ENCODE results near the gene TRIM63.
A peak's percentile ranks its signal among the peaks of the same experiment; 100 is the strongest.
"Not testable (repeated sequence)": the region's sequence is repeated elsewhere in the genome, so short reads cannot be mapped to it uniquely, and the experiment has no call there.

TRIM63 gene

DNA sequence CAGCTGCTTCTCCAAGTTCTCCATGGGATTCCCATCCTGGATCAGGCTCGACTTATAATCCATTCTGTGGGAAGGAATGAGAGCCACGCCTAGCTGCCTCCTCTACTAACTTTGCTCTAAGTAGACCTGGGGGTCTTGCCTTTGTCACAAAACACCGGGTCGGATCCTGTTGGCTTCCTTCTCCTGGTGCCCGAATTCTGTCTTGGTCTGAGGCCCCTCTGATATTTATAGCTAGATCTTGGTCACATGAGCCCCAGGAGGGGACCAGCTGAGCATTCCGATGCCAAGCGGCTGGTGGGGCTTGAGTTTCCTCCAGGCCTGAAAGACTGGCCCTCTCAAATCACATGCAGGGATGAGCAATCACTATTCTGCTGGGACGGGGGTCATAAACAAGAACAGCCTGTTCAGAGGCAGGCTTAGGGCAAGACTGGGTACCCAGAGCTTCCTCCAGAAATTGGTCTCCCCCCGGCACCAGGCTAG, at the start of gene TRIM63:
TSS of gene TRIM63 (minus strand) at position 199 of the 480 bp plus-strand sequence. CDS start at position 63, 136 bp downstream.
- no peak for DNase-seq (ENCODE audit: low read depth)
- no peak for TF ChIP-seq CTCF (conservative IDR thresholded peaks at IDR 0.05; ENCODE audit: low read length)
- H3K4me3 ChIP-seq (ENCODE audit: low read length), result no peak within 1 kb of the TSS

DNA sequence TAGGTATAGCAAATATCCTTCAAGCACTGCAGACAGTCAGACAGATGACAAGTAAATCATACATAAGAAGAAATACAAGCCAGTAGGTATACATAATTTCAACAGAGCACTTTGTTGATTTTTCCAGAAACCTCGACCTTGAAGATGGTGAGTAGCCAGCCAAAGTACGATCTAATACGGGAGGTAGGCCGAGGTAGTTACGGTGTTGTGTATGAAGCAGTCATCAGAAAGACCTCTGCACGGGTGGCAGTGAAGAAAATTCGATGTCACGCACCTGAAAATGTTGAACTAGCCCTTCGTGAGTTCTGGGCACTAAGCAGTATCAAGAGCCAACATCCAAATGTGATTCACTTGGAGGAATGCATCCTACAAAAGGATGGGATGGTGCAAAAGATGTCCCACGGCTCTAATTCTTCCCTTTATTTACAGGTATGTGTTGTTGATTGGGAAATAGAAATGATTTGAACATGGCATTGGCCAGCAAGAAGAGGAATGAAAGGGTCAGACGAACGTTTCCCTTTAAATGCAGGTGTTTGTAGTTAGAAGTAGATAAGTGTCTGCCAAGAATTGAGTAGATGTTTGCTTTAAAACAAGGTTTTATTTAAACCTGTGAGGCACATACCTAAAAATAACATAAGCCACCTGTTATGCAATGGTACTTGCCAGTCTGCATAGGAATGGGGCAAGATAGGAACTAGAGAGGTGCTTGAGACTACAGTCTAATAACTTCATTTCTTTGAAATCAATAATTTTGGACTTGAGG, 46.9 kb upstream of the TRIM63 start:
- no peak overlapping the region for H3K4me3 ChIP-seq (ENCODE audit: low read length)
- TF ChIP-seq CTCF (conservative IDR thresholded peaks at IDR 0.05; ENCODE audit: low read length), result no peak
- DNase-seq (ENCODE audit: low read depth), result no peak

DNA sequence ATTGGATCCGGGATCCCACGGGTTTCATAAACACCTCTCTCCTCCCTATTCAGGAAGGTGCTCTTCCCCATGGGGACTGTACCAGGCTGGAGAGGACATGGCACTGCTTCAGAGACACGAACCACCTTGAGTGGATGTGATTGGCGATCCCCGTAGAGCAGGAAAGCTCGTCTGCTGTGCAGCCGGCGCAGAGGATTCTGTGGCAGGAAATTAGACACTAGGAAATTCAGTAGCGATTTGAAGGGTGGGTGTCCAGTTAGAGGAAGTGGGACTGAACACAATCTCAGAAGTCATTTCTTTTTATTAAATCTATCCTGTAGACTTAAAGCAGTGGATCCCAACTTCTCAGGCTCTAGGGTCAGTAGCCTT, 45.0 kb upstream of the TRIM63 start:
- peak overlapping the region; percentile 99 for H3K4me3 ChIP-seq (ENCODE audit: low read length)
- TF ChIP-seq CTCF (conservative IDR thresholded peaks at IDR 0.05; ENCODE audit: low read length), result no peak
- DNase-seq (ENCODE audit: low read depth), result no peak

DNA sequence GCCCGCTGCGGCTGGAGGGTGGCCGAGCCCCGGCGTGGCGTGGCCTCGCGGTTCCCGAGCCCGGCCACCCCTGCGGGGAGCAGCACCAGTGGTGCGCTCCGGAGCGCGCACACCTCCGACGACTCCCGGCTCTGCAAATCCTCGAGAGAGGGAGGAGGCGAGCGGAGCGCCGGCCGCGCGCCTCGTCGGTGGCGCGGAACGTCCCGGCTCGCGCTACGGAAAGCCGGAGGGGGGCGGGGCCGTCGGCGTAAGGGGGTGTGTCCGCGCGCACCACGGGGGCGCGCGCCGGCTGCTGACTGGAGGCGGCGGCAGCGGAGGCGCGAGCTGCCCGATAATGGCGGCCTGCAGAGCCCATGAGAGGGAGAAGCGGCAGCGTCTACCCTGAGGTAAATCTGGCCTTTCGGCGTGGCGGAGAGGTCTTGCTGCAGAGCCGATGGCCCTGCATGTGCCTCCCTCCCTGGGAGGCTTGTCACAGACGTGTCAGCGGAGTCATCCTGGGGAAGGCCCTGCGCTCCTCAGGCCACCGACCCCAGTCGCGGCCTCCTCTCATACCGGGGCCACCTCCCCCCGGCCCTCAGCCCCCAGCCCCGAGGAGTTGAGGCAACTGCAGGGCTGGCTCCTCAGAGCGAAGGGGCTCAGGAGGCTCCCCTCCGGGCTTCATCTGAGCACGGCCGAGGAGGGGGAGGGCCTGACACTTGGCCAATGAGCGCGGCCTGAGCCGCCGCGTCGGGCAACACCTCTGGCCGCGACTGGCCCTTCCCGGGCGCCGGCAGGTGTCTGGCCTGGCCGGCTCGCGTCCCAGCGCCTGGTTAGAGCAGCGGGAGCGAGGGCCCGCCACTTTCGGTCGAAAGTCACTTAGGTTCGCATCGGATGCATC, 44.3 kb upstream of the TRIM63 start, which contains the start of gene PDIK1L:
TSS of gene PDIK1L (plus strand) at position 295 of the 877 bp plus-strand sequence. CDS start 2,485 bp downstream, outside the sequence.
- DNase-seq (ENCODE audit: low read depth), result peak; percentile 97
- H3K4me3 ChIP-seq (ENCODE audit: low read length), result peak within 1 kb of the TSS; percentile 99
- TF ChIP-seq CTCF (conservative IDR thresholded peaks at IDR 0.05; ENCODE audit: low read length), result no peak

DNA sequence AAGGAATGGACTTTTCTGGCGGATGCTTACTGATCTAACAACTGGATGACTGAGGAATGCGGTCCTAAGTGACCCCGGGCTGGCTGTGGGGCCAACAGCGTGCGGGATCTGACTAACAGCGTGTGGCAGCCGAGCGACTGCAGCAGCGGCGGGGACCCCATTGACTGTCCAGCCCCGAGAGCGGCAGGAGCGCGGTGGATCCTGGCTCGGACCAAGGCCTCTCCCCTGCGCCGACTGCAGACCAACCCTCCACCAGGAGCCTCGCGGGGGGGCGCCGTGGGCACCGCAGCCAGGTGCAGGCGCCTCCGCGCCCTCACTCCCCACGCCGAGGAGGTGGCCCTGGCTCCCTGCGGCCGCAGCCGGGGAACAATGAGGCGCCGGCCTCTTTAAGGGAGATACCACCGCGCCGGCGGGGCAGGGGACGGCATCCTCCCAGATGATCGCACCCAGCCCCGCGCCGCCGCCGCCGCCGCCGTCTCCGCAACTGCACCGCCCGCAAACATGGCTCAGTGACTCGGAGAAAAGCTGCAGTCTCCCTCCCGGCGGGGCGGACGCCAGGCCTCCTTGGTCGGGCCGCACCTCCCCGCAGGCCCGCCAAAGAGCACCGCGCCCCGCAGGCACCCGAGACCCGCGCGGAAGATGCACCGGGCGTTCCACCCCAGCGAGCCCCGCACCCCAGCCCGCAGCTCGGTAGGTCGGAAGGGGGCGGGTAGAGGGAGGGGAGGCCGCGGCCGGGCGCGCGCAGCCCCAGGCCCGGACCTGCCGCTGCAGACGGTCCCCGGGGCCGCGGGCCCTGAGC, 43.5 kb upstream of the TRIM63 start:
- TF ChIP-seq CTCF (conservative IDR thresholded peaks at IDR 0.05; ENCODE audit: low read length), result no peak
- DNase-seq (ENCODE audit: low read depth), result peak; percentile 65
- peak overlapping the region; percentile 69 for H3K4me3 ChIP-seq (ENCODE audit: low read length)

DNA sequence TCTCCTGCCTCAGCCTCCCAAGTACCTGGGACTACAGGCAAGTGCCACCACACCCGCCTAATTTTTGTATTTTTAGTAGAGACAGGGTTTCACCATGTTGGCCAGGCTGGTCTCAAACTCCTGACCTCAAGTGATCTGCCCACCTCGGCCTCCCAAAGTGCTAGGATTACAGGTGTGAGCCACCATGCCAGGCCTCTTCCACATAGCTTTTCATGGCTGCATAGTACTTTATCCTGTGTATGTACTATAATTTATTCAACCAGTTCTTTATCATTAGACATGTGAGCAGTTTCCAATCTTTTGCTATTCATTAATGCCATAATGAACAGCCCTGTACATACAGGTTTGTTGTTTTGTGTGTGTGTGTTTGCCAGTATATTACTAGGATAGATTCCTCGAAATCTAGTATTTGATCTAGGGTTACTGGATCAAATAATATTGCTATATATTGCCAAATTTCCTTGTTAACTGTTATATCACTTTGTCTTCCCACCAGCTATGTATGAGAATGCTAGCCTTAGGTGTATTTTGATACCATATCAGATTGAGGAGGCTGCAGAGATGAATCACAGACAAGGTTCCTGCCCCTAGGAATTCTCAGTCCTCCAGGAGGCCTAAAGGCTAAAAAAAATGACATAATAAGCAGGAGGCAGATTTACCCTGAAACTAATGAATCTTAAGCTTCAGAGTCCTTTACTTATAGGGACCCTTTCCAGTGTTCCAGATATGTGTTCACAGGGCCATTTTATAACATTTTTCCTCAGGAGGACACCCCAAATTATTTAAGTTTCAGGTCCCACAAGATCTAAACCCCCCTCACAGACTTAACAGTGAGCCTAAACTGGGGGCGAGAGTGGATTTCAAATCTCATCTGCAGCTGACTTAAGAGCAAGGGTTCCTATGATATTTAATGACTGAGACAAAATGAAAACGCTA, 42.1 kb upstream of the TRIM63 start:
- no peak overlapping the region for H3K4me3 ChIP-seq (ENCODE audit: low read length)
- DNase-seq (ENCODE audit: low read depth), result no peak
- TF ChIP-seq CTCF (conservative IDR thresholded peaks at IDR 0.05; ENCODE audit: low read length), result no peak

DNA sequence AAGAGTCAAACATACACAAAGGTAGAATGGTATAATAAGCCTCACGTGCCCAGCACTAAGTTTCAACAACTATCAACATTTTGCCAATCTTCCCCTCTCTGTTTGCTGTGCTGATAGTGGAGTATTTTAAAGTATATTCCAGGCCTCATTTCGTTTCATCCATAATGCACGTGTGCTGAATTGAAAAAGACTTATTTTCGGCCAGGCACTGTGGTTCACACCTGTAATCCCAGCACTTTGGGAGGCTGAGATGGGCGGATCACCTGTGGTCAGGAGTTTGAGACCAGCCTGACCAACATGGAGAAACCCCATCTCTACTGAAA, 37.8 kb upstream of the TRIM63 start:
- H3K4me3 ChIP-seq (ENCODE audit: low read length); DNase-seq (ENCODE audit: low read depth): not testable (repeated sequence)

All from AG10803 (cell line).